ENCODE data around the gene MALRD1. TPM values are rescaled to one million over a fixed set of nuclear protein-coding genes. Genes with fewer than 3 reads are reported as not detected.

Gene MALRD1
- total RNA-seq, 1 experiment from 2014 or later: 0.50 TPM

DNA sequence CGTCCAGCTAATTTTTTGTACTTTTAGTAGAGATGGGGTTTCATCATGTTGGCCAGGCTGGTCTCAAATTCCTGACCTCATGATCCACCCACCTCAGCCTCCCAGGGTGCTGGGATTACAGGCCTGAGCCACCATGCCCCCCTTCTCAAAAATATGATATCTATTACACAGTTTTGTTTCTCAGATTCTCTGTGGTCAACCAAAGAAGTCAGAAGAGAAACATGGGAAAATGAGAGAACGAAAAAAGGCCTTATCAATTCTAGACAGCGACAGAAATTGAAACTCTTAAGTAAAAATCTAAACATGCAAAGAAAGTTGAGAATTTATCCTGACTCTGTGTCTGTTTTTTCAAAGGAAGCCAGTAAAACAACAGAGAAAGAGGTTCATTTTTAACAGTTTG, 483.8 kb downstream of the MALRD1 start (continued):
- TF ChIP-seq, protein P1, sequence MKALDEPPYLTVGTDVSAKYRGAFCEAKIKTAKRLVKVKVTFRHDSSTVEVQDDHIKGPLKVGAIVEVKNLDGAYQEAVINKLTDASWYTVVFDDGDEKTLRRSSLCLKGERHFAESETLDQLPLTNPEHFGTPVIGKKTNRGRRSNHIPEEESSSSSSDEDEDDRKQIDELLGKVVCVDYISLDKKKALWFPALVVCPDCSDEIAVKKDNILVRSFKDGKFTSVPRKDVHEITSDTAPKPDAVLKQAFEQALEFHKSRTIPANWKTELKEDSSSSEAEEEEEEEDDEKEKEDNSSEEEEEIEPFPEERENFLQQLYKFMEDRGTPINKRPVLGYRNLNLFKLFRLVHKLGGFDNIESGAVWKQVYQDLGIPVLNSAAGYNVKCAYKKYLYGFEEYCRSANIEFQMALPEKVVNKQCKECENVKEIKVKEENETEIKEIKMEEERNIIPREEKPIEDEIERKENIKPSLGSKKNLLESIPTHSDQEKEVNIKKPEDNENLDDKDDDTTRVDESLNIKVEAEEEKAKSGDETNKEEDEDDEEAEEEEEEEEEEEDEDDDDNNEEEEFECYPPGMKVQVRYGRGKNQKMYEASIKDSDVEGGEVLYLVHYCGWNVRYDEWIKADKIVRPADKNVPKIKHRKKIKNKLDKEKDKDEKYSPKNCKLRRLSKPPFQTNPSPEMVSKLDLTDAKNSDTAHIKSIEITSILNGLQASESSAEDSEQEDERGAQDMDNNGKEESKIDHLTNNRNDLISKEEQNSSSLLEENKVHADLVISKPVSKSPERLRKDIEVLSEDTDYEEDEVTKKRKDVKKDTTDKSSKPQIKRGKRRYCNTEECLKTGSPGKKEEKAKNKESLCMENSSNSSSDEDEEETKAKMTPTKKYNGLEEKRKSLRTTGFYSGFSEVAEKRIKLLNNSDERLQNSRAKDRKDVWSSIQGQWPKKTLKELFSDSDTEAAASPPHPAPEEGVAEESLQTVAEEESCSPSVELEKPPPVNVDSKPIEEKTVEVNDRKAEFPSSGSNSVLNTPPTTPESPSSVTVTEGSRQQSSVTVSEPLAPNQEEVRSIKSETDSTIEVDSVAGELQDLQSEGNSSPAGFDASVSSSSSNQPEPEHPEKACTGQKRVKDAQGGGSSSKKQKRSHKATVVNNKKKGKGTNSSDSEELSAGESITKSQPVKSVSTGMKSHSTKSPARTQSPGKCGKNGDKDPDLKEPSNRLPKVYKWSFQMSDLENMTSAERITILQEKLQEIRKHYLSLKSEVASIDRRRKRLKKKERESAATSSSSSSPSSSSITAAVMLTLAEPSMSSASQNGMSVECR (CRISPR knock-in tag; IDR thresholded peaks at IDR 0.05; ENCODE audit: borderline replicate concordance): no peak
- no peak for TF ChIP-seq HMGA2 (CRISPR knock-in tag; IDR thresholded peaks at IDR 0.05)
- no peak for TF ChIP-seq TEAD4 (CRISPR knock-in tag; IDR thresholded peaks at IDR 0.05)
- TF ChIP-seq GRHL2 (CRISPR knock-in tag; IDR thresholded peaks at IDR 0.05; ENCODE audit: insufficient replicate concordance, severe bottlenecking): no peak

DNA sequence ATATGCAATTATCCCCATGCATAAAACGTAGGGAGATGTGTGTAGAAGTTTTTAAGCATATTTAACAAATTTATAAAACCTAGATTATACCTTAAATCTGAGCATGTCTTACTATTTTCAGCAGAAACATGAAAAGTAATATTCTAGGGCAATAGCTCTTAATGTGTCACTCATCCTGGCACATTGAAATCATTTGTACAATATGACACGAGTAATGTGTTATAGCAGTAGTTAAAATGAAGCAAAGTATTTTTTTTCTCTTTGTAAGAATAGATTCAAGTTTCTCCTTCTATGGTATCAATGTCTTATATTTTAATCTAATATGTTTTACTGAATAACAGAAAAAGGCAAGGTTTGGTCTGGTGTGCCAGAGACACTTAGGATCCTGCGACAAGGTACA, 492.7 kb downstream of the MALRD1 start:
- no peak overlapping the region for H3K27ac Mint-ChIP-seq
- ATAC-seq (no peak), DNase-seq (ENCODE audit: low spot score) (no peak)
- H3K9me3 Mint-ChIP-seq: peaks cover 8% of the 10 kb centered on the region
- no peak for TF ChIP-seq ZNF232 (CRISPR knock-in tag; IDR thresholded peaks at IDR 0.05)
- TF ChIP-seq JUN (CRISPR knock-in tag; IDR thresholded peaks at IDR 0.05): no peak
- TF ChIP-seq NFATC4 (CRISPR knock-in tag; IDR thresholded peaks at IDR 0.05): no peak
- TF ChIP-seq, protein P2, sequence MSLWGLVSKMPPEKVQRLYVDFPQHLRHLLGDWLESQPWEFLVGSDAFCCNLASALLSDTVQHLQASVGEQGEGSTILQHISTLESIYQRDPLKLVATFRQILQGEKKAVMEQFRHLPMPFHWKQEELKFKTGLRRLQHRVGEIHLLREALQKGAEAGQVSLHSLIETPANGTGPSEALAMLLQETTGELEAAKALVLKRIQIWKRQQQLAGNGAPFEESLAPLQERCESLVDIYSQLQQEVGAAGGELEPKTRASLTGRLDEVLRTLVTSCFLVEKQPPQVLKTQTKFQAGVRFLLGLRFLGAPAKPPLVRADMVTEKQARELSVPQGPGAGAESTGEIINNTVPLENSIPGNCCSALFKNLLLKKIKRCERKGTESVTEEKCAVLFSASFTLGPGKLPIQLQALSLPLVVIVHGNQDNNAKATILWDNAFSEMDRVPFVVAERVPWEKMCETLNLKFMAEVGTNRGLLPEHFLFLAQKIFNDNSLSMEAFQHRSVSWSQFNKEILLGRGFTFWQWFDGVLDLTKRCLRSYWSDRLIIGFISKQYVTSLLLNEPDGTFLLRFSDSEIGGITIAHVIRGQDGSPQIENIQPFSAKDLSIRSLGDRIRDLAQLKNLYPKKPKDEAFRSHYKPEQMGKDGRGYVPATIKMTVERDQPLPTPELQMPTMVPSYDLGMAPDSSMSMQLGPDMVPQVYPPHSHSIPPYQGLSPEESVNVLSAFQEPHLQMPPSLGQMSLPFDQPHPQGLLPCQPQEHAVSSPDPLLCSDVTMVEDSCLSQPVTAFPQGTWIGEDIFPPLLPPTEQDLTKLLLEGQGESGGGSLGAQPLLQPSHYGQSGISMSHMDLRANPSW (CRISPR knock-in tag; conservative IDR thresholded peaks at IDR 0.05; ENCODE audit: low read depth): no peak
- TF ChIP-seq SOX15 (CRISPR knock-in tag; IDR thresholded peaks at IDR 0.05): no peak
- TF ChIP-seq ELF4 (CRISPR knock-in tag; IDR thresholded peaks at IDR 0.05; ENCODE audit: low read depth): no peak
- TF ChIP-seq, protein P3, sequence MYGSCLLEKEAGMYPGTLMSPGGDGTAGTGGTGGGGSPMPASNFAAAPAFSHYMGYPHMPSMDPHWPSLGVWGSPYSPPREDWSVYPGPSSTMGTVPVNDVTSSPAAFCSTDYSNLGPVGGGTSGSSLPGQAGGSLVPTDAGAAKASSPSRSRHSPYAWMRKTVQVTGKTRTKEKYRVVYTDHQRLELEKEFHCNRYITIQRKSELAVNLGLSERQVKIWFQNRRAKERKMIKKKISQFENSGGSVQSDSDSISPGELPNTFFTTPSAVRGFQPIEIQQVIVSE (CRISPR knock-in tag; IDR thresholded peaks at IDR 0.05; ENCODE audit: borderline replicate concordance): no peak
- TF ChIP-seq, protein P4, sequence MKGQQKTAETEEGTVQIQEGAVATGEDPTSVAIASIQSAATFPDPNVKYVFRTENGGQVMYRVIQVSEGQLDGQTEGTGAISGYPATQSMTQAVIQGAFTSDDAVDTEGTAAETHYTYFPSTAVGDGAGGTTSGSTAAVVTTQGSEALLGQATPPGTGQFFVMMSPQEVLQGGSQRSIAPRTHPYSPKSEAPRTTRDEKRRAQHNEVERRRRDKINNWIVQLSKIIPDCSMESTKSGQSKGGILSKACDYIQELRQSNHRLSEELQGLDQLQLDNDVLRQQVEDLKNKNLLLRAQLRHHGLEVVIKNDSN (CRISPR knock-in tag; IDR thresholded peaks at IDR 0.05): no peak
- TF ChIP-seq RORB (CRISPR knock-in tag; IDR thresholded peaks at IDR 0.05): no peak
- no peak for TF ChIP-seq NR3C1 (CRISPR knock-in tag; conservative IDR thresholded peaks at IDR 0.05; ENCODE audit: low read depth)
- no peak for TF ChIP-seq NFE2L1 (CRISPR knock-in tag; IDR thresholded peaks at IDR 0.05)
- no peak for TF ChIP-seq CREM (CRISPR knock-in tag; IDR thresholded peaks at IDR 0.05)
- TF ChIP-seq, protein P5, sequence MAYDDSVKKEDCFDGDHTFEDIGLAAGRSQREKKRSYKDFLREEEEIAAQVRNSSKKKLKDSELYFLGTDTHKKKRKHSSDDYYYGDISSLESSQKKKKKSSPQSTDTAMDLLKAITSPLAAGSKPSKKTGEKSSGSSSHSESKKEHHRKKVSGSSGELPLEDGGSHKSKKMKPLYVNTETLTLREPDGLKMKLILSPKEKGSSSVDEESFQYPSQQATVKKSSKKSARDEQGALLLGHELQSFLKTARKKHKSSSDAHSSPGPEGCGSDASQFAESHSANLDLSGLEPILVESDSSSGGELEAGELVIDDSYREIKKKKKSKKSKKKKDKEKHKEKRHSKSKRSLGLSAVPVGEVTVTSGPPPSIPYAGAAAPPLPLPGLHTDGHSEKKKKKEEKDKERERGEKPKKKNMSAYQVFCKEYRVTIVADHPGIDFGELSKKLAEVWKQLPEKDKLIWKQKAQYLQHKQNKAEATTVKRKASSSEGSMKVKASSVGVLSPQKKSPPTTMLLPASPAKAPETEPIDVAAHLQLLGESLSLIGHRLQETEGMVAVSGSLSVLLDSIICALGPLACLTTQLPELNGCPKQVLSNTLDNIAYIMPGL (CRISPR knock-in tag; IDR thresholded peaks at IDR 0.05): no peak
- H3K4me1 Mint-ChIP-seq: peaks cover 5% of the 10 kb centered on the region
- POLR2A ChIA-PET: no interaction called here
- peaks cover 3% of the 10 kb centered on the region; the same call in 1 of the 2 replicates for H3K36me3 Mint-ChIP-seq
- H3K27me3 Mint-ChIP-seq (ENCODE audit: low read depth): no peaks in the 10 kb centered on the region
- CTCF ChIA-PET: no interaction called here
- H3K4me3 Mint-ChIP-seq: no peak overlapping the region
